GM19455 (cell line): ENCODE measurements around the gene ARHGAP25.

Source experiments
- ATAC-seq: cut with Tn5 transposase; IDR thresholded peaks from one replicate; pipeline ENCODE4 v1.9.1; 2021; ENCODE audit not compliant: unreplicated experiment

Gene ARHGAP25

GRCh38 chr2:68742626-68743415 lies 8.2 kb downstream of the ARHGAP25 start:
- ATAC-seq = no peak

- ATAC-seq = no peak
Measured at GRCh38 chr2:68743531-68743930, 8.9 kb downstream of the ARHGAP25 start.

GRCh38 chr2:68744366-68744912 lies 9.8 kb downstream of the ARHGAP25 start:
- ATAC-seq = no peak

- no peak for ATAC-seq
Measured at GRCh38 chr2:68745006-68745405, 10.4 kb downstream of the ARHGAP25 start.

GRCh38 chr2:68746408-68746807 lies 11.8 kb downstream of the ARHGAP25 start:
- ATAC-seq = no peak

GRCh38 chr2:68747413-68747812 lies 12.8 kb downstream of the ARHGAP25 start:
- ATAC-seq = no peak

- ATAC-seq = no peak
Measured at GRCh38 chr2:68747900-68748299, 13.3 kb downstream of the ARHGAP25 start.

- ATAC-seq = no peak
Measured at GRCh38 chr2:68748568-68748967, 14.0 kb downstream of the ARHGAP25 start.

GRCh38 chr2:68749345-68749744 lies 14.7 kb downstream of the ARHGAP25 start:
- ATAC-seq = no peak

- ATAC-seq = no peak
Measured at GRCh38 chr2:68750592-68751396, 16.2 kb downstream of the ARHGAP25 start.

- peak; percentile 95 for ATAC-seq
Measured at GRCh38 chr2:68751397-68752339, 17.1 kb downstream of the ARHGAP25 start.

- ATAC-seq = no peak
Measured at GRCh38 chr2:68753318-68753717, 18.7 kb downstream of the ARHGAP25 start.

GRCh38 chr2:68755071-68755470 lies 20.5 kb downstream of the ARHGAP25 start:
- ATAC-seq = no peak

GRCh38 chr2:68756178-68756577 lies 21.6 kb downstream of the ARHGAP25 start:
- no peak for ATAC-seq

- ATAC-seq = no peak
Measured at GRCh38 chr2:68757081-68757480, 22.5 kb downstream of the ARHGAP25 start.

- no peak for ATAC-seq
Measured at GRCh38 chr2:68762100-68762499, 27.5 kb downstream of the ARHGAP25 start.

- ATAC-seq = no peak
Measured at GRCh38 chr2:68762665-68763064, 28.1 kb downstream of the ARHGAP25 start.

GRCh38 chr2:68764041-68764805 lies 29.6 kb downstream of the ARHGAP25 start:
- no peak for ATAC-seq

GRCh38 chr2:68764806-68765311 lies 30.2 kb downstream of the ARHGAP25 start:
- ATAC-seq = no peak
